Tibial nerve (tissue), 3 donors: ENCODE measurements around the gene ADGRG4.

Experiments
- CTCF ChIP-seq, 5 experiments: fragments of 200-600 bp in 3 of 5; fragments of 450-650 bp in 2 of 5; sonication (generic) in 3 of 5; IDR thresholded peaks; one replicate each; pipeline ENCODE4 v1.5.1; 2016 to 2019; ENCODE audit warnings: antibody characterized with exemption in 5 of 5, mild to moderate bottlenecking in 3 of 5, moderate library complexity in 2 of 5
- POLR2A ChIP-seq, 2 donors: fragments of 450-650 bp; IDR thresholded peaks; one replicate each; pipeline ENCODE4 v1.6.1; 2017; ENCODE audit warnings: antibody characterized with exemption in 2 of 2, mild to moderate bottlenecking in 2 of 2, moderate library complexity in 2 of 2

GRCh38 chrX:136376713-136377112 is 76.0 kb downstream of the ADGRG4 start:
- no peak for TF ChIP-seq CTCF (IDR thresholded peaks at IDR 0.05)
- TF ChIP-seq POLR2A (IDR thresholded peaks at IDR 0.05) = no peak
